Jurkat, Clone E6-1 (cell line): ENCODE results near the gene KCNJ14.
A peak's percentile ranks its signal among the peaks of the same experiment; 100 is the strongest.

ENCODE experiments used
- DNase-seq: peaks from one replicate; pipeline ENCODE4 v3.0.0-alpha.2; 2011; ENCODE audit warnings: low read depth, low spot score
- H3K4me3 ChIP-seq: 2 replicates; pipeline ENCODE4 v1.5.1; 2011; ENCODE audit warnings: mild to moderate bottlenecking, low read length, control low read depth, moderate library complexity

Gene KCNJ14

DNA sequence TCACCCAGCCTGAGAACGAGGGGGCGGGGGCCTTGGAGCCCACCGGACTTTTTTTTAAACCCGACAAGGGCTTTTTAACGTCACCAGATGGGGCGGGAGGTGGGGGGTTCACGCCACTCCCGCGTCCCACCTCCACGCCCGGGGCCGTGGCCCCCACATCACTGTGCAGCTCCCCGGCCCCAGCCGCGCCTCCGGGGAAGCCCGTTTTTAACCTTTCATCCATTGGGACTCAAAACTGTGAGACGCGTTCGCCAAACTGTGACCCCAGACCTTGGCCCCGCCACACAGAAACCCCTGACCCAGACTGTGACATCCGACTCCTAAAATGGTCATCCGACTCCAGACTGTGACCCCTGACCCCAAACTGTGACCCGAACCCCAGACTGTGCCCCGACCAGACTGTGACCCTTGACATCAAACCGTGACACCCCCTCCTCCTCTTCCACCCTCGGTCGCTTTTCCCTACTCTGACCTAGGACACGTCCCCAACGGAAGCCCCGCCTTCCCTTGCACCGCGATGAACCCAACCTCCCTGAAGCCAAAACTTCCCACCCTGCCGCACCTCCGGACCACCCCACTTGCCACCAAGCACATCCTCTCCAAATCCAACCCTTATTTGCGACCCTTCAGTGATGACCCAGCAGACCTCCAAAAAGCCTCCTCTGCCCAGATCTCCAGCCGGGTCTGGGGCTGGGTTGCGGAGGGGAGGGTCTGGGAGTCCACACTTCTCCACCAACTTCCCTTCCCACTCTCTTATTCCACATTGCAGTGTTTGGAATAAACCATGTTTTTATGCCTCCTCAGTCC lies 11.0 kb upstream of the KCNJ14 start:
- no peak for DNase-seq
- peak overlapping the region; percentile 98 for H3K4me3 ChIP-seq

DNA sequence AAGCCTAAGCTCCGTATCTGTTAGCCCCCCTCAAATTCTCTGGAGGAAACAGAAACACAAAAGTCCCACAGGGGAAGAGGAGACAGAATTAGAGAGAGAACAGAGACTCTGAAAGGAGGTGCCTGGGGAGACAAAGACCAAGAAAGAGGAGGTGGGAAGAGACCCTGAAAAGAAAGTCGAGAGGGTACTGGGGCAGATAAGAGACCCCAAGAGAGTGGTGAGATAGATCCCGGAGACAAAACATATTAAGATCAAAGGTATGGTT lies 10.5 kb upstream of the KCNJ14 start:
- no peak for DNase-seq
- peak overlapping the region; percentile 98 for H3K4me3 ChIP-seq

DNA sequence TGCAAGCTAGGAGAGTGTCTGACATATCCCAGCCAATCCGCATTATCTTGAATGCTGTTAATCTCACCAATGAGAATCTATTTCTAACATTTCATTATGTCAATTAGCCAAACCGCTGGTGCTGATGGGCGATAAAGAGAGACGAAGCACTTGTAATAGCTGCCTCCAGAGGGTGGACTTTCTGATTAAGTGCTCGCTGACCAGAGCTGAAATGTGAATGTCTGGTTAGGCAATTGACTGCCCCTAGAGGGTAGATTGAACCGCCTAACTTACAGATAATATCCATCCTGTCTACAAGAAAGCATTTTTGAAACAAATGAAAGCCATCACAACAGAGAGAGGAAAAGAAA lies 10.1 kb upstream of the KCNJ14 start:
- peak; percentile 32 for DNase-seq
- H3K4me3 ChIP-seq = peak overlapping the region; percentile 98

DNA sequence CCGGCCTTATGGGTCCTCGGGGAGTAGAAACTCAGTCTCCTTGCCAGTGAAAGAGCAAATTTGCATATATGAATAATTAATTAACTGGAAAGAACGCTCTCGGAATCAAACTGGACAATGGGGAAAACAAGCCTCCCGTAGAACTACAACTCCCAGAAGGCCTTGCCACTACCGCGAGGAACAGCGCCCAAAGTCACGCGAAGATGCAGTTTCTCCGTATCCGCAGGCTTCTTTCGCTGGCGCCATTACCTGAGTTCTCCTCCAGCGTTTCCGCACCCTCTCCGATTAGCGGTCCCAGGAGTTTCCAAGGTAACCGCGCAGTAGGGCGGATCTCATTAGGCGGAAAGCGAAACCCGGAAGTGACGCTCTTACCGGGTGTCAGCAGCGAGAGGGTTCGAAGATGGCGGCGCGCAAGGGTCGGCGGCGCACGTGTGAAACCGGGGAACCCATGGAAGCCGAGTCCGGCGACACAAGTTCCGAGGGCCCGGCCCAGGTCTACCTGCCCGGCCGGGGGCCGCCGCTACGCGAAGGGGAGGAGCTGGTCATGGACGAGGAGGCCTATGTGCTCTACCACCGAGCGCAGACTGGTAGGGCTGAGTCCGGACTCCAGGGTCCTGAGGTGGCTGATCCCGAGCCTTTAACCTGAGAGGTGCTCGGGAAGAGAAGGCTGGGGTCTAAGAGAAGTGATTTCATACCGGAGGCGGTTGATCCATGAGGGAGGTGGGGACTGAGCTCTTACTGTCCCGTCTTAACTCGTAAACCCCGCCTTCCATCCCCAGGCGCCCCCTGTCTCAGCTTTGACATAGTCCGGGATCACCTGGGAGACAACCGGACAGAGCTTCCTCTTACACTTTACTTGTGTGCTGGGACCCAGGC lies 9.5 kb upstream of the KCNJ14 start, which contains the start of gene GRWD1:
TSS of gene GRWD1 (plus strand) at position 378 of the 876 bp plus-strand sequence. CDS start at position 401, 23 bp downstream.
- DNase-seq = peak; percentile 99
- peak within 1 kb of the TSS; percentile 98 for H3K4me3 ChIP-seq

DNA sequence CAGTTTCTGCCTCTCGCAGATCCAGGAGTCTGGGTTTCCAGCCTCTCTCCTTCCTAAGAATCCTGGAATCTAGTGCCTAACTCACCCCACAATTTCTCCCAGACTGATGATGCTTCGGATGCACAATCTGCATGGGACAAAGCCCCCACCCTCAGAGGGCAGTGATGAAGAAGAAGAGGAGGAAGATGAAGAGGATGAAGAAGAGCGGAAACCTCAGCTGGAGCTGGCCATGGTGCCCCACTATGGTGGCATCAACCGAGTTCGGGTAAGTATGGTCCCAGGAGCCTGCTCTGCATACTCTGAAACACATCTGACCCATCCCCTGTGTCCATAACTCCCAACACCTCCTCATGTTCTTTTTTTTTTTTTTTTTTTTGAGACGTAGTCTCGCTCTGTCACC lies 8.8 kb upstream of the KCNJ14 start:
- DNase-seq = no peak
- peak overlapping the region; percentile 98 for H3K4me3 ChIP-seq

DNA sequence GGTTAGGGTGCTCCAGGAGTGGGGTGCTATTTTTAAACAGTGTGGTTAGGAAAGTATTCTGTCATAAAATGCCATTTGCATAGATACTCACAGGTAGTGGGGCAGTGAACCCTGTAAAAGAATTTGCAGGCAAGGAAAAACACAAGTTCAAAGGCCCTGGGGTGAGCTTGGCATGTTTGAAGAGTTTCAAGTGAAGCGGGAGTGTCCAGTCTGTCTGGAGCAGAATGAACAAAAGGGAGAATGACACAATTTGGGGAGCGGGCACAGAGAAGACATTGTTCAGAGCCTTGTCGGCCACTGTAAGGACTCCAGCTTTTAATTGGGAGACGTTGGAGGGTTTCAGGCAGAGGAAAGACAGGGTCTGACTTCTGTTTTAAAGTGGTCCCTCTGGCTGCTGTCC lies 6.8 kb upstream of the KCNJ14 start:
- H3K4me3 ChIP-seq = no peak overlapping the region
- DNase-seq = no peak

DNA sequence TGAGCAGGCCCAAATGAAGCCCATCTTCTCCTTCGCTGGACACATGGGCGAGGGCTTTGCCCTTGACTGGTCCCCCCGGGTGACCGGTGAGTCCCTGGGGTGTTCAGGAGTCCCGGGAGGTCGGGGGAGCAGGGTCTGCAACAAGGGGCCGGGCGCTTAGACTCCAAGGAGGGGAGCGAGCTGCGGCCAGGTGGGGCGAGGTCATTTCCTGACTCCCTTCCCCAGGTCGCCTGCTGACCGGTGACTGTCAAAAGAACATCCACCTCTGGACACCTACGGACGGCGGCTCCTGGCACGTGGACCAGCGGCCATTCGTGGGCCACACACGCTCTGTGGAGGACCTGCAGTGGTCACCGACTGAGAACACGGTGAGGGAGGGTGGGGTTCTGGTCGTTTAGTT lies 4.9 kb upstream of the KCNJ14 start:
- DNase-seq = no peak
- H3K4me3 ChIP-seq = no peak overlapping the region

DNA sequence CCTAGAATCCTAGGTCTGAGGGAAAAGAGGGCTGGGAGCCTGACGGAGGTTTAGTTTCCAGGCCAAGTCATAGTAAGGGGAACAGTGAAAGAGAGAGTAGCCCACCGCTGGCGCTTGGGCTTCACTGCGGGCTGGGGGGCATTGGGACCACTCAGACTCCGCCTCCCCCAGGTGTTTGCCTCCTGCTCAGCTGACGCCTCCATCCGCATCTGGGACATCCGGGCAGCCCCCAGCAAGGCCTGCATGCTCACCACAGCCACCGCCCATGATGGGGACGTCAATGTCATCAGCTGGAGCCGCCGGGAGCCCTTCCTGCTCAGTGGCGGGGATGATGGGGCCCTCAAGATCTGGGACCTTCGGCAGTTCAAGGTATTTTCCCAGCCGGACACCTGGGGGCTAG lies 4.5 kb upstream of the KCNJ14 start:
- no peak overlapping the region for H3K4me3 ChIP-seq
- DNase-seq = no peak

DNA sequence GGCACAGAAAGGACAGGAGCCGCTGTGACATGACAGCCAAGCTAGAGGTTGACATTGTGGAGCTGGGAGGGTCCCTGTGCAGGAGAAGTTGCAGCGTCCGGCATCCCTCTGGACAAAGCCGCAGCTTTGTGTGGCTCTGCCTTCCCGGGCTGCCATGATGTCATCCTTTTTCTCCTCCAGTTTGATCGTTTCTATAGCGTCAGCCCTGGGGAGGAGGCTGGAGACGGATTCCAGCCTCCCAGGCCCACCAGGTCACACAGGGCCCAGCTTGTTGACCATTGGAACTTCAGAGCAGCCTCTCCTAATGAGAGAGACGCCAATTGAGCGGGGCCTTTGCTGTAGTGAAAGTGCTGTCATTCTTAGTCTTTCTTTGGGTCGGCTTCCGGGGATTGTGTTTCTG lies 3.8 kb upstream of the KCNJ14 start:
- no peak for DNase-seq
- no peak overlapping the region for H3K4me3 ChIP-seq

DNA sequence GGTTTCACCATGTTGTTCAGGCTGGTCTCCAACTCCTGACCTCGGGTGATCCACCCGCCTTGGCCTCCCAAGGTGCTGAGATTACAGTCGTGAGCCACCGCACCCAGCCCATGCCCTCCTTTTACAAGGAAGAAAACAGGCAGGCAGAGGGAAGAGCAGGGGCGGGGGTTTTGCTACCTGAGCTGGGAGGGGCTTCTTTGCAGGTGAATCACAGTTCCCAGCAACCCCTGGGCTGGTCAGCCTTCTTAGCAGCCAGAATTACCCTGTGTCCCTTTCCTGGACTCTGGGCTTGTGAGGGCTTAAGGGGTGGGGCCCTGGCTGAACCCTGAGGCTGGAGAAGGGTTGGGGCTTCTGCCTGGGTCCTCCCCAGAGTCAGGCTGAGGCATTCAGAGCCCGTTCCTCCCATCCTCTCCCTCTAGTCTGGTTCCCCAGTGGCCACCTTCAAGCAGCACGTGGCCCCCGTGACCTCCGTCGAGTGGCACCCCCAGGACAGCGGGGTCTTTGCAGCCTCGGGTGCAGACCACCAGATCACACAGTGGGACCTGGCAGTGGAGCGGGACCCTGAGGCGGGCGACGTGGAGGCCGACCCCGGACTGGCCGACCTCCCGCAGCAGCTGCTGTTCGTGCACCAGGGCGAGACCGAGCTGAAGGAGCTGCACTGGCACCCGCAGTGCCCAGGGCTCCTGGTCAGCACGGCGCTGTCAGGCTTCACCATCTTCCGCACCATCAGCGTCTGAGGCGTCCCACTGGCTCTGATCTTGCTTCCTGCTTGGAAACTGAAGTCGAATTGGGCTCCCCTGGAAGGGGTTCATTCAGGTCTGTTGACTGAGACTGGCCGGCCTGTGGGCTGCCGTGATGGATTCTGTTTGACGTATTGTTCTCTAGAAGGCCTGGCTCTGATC lies 2.8 kb upstream of the KCNJ14 start:
- H3K4me3 ChIP-seq = no peak overlapping the region
- DNase-seq = no peak

DNA sequence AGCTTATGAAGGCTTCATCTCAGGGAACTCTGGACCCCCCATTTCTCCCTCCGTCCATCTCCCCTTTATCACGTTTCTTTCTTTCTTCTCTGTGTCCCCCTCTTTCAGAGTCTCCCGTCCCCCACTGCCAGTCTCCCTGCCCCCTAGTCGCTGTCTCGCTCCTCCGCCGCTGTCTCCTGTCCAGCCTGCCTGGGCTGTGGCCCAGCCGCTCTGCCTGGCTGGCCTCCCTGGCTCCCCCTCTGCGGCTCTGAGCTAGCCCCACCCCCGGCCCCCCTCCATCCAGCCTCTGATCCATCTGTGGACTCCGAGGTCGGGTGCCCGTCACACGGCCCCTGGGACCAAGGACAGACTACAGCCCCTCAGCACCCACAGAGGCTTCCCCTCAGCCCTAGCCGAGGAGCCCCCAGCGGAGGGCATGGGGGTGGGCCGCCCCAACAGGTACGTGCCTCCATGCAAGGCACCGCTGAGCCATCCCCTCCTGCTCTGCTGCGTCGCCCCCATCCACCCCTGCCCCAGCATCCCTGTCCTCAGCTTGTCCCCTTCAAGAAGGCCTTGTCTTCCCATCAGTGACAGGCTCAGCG lies 1.1 kb upstream of the KCNJ14 start:
- no peak overlapping the region for H3K4me3 ChIP-seq
- DNase-seq = no peak

DNA sequence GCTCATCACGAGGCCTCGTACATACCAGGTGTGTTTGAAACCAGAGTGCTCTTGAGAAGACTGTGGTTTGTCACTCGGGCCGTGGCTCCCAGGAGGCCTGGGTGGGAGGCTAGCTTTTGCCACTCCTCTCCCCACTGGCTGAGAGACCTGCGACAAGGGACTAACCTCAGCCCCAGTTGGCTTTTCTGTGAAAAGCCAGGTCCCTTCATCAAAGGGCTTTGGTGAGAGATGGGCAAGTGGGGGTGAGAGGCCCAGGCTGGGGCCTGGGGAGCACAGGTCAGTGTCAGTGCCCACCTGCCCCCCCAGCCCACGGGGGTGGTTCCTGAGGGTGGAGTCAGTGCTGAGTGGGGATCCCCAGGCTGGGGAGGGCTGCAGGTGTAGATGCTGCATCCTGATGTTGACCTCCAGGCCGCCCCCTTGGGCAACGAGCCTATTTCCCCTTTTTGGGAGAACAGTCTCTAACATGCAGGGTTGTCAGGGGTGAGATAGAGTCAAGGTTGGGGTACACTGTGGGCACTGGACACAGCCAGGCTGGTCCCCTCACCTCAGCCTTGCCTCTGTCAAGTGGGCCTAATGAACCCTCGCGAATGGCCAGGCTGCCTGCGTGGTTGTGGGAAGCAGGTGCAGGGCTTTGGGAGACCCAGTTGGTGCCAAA lies 661 bp downstream of the KCNJ14 start:
- H3K4me3 ChIP-seq = no peak overlapping the region
- no peak for DNase-seq

DNA sequence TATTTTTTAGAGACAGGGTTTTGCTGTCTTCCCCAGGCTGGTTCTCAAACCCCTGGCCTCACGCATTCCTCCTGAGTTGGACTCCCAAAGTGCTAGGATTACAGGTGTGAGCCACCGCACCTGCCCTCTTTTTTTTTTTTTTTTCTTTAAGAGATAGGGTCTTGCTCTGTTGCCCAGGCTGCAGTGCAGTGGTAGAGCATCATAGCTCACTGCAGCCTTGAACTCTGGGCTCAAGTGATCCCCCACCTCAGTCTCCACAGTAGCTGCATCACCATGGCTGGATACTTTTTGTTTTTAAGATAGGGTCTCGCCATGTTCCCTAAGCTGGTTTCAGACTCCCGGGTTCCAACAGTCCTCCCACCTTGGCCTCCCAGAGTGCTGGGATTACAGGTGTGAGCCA lies 1.5 kb downstream of the KCNJ14 start:
- no peak overlapping the region for H3K4me3 ChIP-seq
- DNase-seq = no peak

DNA sequence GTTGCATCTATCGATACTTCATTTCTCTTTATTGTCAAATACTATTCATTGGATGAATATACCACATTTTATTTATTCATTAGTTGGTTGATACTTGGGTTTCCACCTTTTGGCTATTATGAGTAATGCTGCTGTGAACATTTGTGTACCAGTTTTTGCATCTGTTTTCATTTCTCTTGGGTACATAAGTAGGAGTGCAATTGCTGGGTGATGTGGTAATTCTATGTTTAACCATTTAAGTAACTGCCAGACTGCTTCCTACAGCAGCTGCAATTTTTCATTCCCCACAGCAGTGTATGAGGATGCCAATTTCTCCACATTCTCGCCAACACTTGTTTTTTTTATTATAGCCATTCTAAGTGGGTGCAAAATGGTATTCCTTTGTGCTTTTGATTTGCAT lies 2.6 kb downstream of the KCNJ14 start:
- H3K4me3 ChIP-seq = no peak overlapping the region
- no peak for DNase-seq

DNA sequence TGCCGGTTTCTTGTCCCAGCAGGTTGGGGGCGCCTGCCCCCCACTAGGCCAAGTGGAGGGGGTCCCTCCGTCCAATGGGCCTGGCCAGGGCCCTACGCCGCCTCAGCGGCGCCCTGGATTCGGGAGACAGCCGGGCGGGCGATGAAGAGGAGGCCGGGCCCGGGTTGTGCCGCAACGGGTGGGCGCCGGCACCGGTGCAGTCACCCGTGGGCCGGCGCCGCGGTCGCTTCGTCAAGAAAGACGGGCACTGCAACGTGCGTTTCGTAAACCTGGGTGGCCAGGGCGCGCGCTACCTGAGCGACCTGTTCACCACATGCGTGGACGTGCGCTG lies 6.2 kb downstream of the KCNJ14 start:
- H3K4me3 ChIP-seq = no peak overlapping the region
- no peak for DNase-seq

DNA sequence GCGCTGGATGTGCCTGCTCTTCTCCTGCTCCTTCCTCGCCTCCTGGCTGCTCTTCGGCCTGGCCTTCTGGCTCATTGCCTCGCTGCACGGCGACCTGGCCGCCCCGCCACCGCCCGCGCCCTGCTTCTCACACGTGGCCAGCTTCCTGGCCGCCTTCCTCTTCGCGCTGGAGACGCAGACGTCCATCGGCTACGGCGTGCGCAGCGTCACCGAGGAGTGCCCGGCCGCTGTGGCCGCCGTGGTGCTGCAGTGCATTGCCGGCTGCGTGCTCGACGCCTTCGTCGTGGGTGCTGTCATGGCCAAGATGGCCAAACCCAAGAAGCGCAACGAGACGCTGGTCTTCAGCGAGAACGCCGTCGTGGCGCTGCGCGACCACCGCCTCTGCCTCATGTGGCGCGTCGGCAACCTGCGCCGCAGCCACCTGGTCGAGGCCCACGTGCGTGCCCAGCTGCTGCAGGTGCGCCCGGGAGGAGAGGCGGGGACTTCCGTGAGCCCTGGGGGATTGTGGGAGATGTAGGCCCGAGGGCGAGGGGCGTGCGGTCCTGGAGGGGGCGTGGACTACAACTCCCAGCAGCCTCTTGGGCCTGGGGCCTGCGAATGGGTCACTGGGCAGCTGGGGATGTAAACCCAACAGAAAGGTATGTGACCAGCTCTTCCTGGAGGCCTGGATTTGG lies 6.7 kb downstream of the KCNJ14 start:
- H3K4me3 ChIP-seq = no peak overlapping the region
- DNase-seq = no peak

DNA sequence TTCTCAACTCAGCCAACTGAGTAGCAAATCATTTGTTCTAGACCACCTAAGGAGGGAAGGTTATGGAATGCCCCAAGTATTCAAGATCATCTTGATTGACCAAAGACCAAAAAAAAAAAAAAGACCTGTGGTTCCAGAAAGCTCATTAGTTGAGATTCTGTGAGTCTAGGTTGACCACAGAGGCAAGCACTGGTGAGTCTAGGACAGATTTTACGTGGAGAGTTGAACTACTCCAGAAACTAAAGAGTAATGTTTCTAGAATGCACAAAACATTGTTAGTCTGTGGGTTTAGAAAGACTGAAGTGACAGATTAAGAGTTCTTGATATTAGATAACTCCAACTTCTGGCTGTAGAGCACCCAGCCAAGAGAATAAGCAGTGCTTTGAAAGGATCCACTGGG lies 9.8 kb downstream of the KCNJ14 start:
- DNase-seq = no peak
- H3K4me3 ChIP-seq = no peak overlapping the region

DNA sequence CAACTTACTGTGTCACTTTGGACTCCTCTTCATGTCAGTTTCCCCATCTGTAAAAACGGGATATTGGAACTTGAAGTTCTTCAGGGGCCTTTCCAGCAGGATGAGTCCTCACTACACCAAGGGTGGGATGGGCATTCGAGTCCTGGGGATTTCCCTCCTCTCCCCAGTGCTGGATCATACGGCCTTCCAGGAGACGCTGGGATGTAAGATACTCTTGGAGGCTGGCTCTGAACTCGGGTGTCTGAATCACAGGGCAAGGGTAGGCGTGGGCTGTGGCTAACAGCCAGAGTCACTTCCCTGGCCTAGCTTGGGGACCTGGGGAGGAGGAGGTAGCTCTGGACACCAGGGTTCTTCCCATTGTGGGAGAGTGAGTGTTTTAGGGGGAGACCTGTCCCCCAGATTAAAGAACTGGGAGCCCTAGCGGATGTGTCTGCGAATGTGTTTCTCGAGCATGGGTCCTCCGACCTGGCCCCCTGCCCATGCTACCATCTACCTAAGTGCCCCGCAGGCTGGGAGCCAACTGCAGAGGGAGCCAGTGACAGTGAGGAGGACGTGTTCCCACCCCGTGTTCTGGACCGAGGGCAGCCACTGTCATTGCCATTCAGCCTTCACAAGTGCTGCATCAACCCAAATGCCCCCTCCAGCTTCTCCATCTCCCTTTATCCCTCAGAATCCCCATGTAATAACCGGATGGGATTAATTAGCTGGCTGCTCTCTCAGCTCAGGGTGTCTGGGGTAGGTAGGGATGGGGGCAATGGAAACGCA lies 11.4 kb downstream of the KCNJ14 start:
- H3K4me3 ChIP-seq = no peak overlapping the region
- DNase-seq = no peak
